Myocyte (in vitro differentiated cells): ENCODE results near the gene GTPBP10. TPM values are rescaled to one million over a fixed set of nuclear protein-coding genes. Genes with fewer than 3 reads are reported as not detected.
"Not testable (repeated sequence)": the region's sequence is repeated elsewhere in the genome, so short reads cannot be mapped to it uniquely, and the experiment has no call there.

Experiments
- DNase-seq: peaks from one replicate; pipeline ENCODE4 v3.0.0-alpha.2; 2012; ENCODE audit warnings: low read depth
- total RNA-seq: library from RNA; depleted of rRNA; stranded (reverse); fragments of >200 nt; gene quantifications from 2 replicates; pipeline ENCODE4 v1.2.3, GENCODE V29; 2014

GTPBP10 gene
- total RNA-seq, 1 donor from 2014 or later, result 17.4 TPM

DNA sequence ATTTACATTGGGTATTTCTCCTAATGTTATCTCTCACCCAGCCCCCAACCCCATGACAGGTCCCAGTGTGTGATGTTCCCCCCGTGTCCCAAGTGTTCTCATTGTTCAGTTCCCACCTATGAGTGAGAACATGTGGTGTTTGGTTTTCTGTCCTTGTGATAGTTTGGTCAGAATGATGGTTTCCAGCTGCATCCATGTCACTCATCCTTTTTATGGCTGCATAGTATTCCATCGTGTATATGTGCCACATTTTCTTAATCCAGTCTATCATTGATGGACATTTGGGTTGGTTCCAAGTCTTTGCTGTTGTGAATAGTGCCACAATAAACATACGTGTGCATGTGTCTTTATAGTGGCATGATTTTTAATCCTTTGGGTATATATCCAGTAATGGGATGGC is 3.5 kb downstream of the GTPBP10 start:
- DNase-seq, result not testable (repeated sequence)

DNA sequence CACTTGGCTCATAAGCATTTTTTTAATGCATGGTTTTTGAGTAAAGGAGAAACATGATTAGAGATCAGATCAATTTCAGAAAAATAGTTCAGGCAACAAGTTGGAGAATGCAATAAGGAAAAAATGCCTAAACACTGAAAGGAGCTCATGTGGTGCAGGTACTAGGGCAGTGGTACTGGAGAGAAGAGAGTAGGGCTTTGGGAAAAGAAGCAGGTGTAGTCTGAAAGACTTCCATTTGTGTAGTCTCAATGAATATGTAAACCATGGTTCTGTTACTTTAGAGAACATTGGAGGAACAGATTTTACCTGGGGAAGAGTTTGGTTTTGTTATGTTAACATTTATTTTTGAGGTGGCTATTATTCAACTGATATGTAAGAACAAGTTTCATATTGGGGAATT is 5.5 kb downstream of the GTPBP10 start:
- no peak for DNase-seq

DNA sequence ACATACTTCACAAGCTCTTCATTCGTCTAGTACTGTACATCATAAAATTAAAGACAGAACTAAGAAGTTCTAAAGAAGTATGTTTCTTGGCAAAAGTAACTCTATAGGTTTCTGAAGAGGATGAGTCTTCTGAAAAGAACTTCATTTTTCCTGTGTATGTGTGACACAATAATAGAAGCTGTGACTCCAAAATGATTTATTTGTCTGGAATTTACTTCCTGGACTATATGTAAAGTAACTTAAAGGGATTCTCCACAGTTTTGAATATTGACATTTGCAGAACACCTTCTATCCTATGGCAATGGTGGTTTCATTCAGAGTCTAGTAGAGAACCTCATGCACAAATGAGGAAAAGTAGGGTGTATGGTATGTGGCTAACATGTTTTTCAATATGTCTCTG is 36.9 kb downstream of the GTPBP10 start:
- DNase-seq, result no peak

DNA sequence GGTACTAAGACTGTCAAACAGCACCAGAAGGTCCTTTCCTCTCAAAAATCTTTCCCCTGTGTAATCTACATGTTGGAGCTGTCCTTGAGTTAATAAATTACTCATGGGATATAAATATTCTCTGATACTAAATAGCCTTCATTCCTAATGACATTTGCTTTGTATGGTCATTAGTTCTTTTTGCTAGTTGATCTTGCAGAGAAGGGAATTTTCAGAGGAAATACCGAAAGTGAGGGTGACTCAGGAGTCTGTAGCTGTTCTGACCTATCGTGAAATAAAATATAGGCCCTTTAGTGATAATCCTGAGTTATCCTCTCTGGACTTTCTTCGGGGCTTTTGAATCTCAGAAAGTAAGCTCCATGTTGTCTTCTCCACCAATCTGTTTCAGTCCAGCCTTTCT is 37.3 kb downstream of the GTPBP10 start:
- DNase-seq, result peak; percentile 10

DNA sequence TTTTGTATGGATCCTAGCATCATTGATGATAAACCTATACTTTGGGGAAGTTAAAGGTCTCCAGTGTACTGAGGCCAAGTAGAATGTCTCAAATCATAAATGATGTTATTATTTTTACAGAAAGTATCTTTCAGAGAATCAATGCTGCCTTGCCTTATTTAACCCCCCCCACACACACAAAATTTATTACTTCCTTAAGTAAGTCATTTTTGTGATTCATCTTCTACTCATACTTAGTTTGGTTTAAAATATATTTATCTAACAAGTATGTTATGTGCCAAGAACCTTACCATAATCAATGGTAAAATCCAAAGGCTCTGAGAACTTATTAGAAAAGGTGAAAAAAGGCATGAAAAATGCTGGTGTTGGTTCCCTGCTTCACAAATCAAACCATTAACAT is 37.9 kb downstream of the GTPBP10 start:
- no peak for DNase-seq

DNA sequence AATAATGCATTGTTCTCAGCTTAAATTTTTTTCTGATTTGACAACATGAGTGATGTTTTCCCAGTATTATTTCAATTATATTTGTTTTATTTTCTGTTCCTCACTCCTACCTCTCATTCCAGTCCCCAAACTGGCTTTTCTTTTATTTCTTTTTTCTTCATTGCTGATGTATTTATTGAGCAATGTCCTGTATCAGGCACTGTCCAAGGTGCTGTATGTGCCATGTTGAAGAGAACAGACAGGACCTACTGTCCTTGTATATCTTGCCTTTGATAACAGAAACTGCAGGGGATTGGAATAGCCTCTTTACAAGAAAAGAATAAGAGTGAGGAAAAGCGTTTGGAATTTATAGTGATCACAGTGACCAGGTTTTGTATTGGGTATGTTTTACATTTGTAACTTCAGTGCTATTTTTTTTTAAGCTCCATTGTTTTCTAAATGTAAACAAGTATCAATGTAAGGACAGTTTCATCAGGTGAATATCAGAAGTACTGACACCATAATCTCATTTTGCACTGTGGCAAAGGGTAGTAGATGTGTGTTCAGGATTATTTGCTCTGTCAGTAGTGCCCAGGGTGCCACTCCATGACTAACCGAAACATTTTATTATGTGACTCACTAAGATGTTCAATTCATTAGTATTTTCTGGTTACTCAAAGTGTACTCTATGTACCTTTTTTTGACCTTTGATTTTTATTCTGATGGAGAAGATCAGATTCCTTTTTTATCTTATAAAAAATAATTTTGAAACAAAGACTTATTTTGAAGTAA is 41.1 kb downstream of the GTPBP10 start:
- peak; percentile 30 for DNase-seq

DNA sequence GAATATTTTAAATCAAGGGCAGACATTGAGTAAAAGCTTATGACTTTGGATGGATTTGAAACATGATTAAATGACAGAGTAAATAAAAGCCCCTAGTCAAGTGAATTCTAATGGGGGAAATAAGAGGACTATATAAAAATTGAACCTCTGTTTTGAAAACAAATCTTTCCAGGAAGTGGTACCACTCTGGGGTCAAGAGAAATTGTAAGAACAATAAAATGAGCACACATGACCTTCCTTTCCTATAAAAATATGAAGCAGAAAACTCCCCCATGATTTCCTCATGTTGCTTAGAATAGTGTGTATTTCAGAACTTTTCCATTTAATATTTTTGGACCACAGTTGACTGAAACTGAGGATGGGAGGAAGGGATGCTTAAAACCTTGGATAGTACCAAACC is 44.4 kb downstream of the GTPBP10 start:
- DNase-seq, result no peak

- no peak for DNase-seq
These were observed 45.0 kb downstream of the GTPBP10 start for GRCh38 chr7:90391488-90391887.

DNA sequence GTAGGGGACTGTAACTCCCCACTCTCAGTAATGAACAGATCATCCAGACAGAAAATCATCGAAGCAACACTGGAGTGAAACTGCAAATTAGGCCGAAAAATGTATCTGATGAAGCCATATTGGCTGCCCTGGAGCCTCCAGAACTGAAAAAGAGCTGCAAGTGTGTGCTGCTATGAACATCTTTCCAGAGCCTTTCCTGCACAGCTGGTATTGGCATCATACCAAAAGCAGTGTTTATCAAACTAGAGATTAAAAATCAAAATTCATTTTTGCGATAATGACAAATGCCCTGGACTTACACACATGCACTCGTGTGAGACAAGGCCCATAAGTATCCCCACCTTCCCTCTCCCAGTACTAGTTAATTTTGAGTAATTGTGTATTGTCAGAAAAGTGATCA is 49.9 kb downstream of the GTPBP10 start:
- DNase-seq, result no peak

GRCh38 chr7:90401989-90402388 is 55.5 kb downstream of the GTPBP10 start:
- peak; percentile 56 for DNase-seq

DNA sequence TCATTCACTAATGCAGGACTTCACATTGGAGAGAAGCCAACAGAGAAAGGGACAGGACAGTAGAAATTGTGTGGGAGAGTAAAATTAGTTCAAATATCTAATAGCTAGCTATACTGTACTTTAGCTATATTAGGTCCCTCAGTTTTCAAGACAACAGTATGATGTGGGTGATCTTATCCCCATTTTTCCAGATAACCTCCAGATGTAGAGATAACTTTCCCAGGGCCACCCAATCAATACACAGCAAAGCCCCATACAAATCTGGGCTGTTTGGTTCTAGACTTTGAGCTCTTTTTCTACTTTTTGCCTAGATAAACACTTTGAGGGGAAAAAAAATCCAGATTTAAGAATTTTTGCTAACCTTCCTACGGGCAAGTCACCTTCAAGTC is 56.3 kb downstream of the GTPBP10 start:
- no peak for DNase-seq

DNA sequence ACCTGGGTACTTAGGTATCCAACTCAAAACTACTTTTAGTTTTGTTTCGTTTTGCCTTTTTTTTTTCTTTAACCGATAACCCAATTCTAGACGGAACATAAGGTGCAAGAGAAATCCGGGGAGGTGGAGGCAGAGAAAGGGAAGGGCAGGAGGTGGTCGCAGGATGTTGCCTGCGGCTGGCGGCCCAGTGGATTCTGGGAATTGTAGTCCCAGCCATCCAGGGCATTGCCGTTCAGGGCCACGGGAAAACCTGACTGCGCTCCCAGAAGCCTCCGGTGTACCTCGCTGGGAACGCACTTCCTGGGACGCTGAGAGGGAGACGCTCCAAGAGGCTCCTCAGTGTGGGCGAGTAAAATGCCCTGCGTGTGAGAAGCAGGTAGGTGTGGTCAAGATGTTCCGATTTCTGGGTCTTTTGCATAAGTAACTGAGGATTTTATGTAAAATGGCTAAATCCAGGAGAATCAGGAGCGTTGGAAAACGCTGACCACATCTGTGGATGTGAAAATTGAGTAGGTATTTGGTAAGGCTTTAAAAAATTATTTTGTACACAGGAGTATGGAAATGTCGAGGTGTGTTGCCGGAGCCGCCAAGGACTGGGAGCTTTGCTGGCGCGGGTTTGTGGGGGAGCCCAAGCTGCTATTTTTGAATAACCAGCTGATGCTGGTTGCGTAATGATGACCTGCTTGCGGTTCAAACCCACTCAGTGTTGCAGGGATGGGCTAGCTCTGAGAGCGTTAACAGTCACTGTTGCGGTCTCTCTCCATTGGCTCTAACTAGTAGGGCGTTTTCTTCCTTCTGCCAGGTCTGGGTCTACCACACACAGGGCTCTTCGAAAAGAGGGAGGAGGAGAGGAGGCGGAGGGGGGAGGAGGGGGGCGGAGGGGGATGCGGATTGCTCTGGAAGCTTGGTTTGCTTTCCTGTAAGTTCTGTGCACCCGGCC is 56.9 kb downstream of the GTPBP10 start, which contains the start of gene CLDN12:
CLDN12 (plus strand) TSS at position 288 of the 940 bp plus-strand sequence. CDS start 9,216 bp downstream, outside the sequence.
- DNase-seq, result peak; percentile 99

GRCh38 chr7:90404777-90405176 is 58.3 kb downstream of the GTPBP10 start:
- peak; percentile 30 for DNase-seq

- no peak for DNase-seq
These were observed 60.9 kb downstream of the GTPBP10 start for GRCh38 chr7:90407484-90407821.

GRCh38 chr7:90408142-90408541 is 61.6 kb downstream of the GTPBP10 start:
- DNase-seq, result no peak

DNA sequence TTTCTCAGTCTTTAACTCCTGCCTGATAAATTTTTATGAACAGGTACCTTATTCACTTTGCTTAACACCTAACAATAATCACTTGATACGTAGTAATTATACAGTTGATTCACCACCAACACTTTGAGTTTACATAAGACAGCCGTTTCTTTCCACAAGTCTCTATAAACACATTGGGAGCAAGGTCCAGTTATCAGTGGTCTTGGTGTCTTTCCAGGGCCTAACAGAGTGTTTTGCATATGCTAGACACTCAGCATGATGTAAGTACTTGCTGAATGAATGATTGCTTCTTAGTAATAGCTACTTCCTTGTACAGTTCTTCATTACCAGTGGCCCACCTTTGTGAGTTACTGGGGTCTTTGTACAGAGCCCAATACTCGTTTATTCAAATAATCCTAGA is 63.2 kb downstream of the GTPBP10 start:
- DNase-seq, result no peak

DNA sequence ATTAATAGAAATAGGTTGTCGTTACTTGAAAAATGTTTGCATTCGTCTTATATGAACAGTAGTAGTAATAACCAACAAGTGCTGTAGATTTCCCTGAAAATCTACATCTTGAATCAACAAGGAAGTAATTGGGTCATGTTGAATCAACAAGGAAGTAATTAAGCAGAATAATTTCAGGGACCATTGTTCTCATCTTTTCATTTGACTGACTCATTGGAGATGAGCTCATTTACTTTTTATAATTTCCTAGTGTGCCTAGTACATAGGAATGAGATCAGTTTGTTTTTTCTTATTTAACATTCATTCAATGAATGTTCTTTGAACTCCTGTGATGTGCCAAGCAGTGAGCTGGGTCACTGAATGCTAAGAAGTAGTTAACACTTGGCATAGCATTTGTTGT is 65.0 kb downstream of the GTPBP10 start:
- peak; percentile 18 for DNase-seq

DNA sequence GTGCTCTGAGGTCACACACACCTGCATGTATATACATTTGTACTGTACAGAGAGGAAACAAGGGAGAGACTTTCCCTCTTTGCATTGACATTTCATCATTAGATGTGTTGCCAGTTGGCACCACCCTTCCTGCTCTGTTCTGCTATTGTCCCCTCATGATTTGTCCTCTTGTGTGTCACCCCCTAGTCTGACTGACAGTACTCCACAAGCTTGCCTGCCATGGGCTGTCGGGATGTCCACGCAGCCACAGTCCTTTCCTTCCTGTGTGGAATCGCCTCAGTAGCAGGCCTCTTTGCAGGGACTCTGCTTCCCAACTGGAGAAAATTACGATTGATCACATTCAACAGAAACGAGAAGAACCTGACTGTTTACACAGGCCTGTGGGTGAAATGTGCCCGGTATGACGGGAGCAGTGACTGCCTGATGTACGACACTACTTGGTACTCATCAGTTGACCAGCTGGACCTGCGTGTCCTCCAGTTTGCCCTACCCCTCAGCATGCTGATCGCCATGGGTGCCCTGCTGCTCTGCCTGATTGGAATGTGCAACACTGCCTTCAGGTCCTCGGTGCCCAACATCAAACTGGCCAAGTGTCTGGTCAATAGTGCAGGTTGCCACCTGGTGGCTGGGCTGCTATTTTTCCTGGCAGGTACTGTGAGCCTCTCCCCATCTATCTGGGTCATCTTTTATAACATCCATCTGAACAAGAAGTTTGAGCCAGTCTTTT is 66.1 kb downstream of the GTPBP10 start:
- DNase-seq, result peak; percentile 27

DNA sequence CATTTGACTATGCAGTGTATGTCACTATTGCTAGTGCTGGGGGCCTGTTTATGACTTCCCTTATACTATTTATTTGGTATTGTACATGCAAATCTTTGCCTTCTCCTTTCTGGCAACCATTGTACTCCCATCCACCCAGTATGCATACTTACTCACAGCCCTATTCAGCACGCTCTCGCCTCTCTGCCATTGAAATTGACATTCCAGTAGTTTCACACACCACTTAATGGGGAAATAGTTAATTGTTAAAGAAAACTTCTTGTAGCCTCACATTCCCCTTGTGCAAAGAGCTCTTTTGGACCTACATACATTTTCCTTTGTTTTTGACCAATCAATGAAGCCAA is 66.6 kb downstream of the GTPBP10 start:
- DNase-seq, result no peak

- no peak for DNase-seq
These were observed 75.1 kb downstream of the GTPBP10 start for GRCh38 chr7:90421651-90422050.

- DNase-seq, result no peak
These were observed 78.2 kb downstream of the GTPBP10 start for GRCh38 chr7:90424720-90425119.

DNA sequence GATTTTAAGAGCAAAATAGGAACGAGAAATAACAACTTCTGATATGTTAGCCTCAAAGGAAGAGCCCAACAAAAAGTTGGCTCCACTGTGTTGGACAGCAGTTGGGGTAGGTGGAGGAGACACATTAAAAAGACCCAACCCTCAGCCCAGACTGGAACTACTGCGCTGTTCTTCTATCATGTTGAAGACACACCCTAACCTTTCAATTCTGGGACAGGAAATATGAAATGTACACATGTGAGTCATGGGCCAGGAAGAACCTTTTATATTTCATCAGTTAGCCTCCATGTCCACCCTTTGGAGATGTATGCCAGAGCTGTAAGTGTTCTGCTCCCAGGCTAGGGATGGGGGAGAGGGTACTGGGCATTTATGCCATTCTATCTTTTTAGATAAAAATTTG is 78.9 kb downstream of the GTPBP10 start:
- no peak for DNase-seq
